NCI-H2227 (cell line): ENCODE results near the gene CORO7.
"Not testable (repeated sequence)": the region's sequence is repeated elsewhere in the genome, so short reads cannot be mapped to it uniquely, and the experiment has no call there.

Experiments
- DNase-seq: peaks from one replicate; lab custom pipeline; 2025; ENCODE audit not compliant: unreplicated experiment; lab: John Stamatoyannopoulos, UW

The CORO7 gene

DNA sequence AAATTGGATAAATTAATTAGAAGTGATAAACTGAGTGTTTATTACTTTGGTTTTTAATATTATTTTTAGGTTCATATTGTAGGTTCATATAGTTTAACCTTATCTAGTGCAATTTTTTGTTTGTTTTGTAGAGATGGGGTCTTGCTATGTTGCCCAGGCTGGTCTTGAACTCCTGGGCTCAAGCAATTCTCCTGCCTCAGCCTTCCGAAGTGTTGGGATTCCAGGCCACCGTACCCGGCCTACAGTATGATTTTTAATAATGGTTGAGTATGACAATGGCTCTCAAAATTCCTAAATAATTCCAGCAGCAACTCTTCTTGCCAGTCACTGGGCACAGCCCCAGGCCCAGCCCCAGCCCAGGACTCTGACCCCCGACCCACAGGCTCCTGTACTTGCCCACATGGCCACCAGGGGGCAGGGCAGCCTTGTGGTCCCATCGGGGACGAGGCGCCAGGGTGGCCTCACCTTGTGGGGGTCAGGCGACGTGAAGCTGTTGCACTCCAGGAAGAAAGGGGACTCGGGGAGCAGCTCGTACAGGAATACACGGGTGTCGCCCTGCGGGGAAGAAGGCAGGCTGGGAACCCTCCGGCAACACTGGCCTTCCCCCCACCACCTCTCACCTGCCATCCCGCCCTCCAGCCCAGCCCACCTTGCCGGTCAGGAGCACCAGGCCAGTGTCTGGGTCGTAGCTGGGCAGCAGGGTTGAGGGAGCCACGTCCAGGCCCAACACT lies 57.4 kb downstream of the CORO7 start:
- DNase-seq: peak; percentile 48

DNA sequence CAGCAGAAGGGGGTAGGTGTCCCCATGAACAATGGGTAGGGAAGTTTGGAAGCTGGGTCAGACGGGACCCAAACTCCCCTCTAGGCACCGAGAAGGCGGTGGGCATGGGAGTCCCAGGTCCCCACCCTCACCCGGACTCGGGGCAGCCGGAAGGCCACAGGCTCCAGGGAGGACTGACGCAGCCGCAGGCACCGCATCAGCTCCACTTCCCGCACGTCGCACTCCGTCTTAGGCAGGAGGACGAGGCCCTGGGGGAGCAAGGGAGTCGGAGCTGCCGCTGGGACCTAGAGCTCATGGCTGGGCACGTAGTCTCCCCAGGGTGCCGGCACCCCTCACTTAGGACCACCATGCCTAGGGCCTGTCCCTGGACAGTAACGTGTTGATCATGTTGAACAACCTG lies 58.2 kb downstream of the CORO7 start:
- DNase-seq: no peak

DNA sequence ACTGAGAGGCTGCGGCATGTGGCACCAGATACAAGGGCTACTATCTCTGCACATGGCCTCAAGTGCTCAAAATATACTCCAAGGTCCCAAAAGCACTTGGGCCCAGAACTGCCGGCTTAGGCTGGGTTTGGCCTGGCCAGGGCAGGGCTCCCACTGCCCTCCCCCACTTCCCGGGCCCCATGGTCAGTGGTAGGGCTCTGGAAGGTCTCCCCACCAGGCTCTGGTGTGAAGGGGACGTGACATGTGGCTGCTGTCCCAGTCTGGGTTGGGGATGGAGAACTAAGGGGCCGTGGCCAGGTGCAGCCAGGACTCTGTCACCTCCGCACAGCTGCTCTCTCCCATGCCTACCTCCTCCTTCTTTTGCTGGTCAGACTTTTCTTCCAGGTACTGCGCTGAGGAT lies 59.6 kb downstream of the CORO7 start:
- DNase-seq: no peak

DNA sequence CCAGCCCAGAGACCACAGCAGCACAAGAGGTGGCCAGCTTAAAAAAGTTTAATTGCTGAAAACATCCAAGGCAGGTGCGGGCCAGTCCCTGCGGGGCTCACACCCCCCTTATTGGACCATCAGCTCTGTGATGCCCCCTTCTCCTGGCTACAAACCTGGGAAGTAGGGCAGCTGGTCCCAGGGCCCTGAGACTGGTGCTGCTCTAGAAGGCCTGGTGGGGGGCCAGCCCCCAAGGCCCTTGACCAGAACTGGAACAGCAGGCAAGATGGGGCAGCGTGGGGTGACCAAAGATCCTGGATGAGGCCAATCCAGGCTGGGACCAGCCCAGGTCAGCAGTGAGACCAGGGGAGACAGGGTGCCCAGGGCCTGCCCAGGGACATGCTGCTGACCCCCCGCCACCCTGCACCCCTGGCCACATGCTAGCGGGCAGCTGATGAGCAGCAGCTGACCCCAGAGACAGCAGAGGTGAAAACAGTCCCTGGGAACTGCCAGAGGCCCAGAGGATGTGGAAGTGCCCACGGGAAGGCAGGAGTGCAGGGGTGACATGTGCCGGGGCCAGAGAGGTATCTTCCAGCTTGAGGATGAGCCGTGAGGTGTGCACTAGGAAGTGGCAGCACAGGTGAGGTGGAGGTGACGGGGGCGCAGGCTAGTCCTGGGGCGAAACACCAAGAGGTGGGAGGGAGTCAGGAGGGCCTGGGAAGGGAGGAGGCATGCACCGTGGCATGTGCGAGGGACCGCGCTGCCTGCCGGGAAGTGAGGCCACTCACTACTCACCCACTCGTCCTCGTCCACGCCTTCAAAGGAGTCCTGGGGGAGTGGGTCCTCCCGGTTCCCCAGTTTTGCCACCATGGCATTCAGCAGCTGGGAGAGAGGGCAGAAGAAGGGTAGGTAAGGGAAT lies 61.6 kb downstream of the CORO7 start:
- DNase-seq: no peak

DNA sequence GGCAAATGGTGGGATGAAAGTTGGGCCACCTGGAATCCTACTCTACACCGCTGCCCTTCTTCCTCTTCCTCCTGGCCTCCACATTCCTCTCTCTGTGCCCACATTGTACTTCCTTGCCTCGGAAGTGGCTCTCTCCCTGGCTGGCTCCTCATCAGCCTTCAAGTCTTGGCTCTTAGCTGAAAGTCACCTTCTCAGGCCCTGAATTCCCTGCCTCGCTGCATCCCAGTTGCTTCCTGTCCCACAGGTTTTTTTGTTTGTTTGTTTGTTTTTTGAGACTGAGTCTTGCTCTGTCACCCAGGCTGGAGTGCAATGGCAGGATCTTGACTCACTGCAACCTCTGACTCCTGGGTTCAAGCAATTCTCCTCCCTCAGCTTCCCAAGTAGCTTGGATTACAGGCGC lies 62.7 kb downstream of the CORO7 start:
- DNase-seq: no peak

DNA sequence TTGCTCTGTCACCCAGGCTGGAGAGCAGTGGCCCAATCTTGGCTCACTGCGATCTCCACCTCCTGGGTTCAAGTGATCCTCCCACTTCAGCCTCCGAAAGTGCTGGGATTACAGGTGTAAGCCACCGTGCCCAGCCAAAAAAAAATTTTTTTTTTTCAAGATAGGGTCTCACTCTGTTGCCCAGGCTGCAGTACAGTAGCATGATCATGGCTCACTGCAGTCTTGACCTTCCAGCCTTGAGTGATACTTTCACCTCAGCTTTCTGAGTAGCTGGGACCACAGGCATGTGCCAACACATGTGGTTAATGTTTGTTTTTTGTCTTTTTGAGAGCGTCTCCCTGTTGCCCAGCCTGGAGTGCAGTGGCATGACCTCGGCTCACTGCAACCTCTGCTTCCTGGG lies 63.6 kb downstream of the CORO7 start:
- no peak for DNase-seq

DNA sequence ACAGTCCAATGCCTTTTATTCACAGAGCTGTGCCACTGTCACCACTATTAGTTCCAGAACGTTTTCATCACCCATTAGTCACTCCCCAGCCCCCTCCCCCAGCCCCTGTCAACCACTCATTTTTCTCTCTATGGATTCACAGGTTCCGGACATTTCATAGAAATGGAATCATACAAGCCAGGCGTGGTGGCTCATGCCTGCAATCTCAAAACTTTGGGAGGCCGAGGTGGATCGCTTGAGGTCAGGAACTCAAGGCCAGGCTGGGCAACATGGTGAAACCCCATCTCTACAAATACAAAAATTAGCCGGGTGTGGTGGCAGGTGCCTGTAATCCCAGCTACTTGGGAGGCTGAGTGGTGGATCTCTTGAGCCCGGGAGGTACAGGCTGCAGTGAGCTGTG lies 64.5 kb downstream of the CORO7 start:
- no peak for DNase-seq

DNA sequence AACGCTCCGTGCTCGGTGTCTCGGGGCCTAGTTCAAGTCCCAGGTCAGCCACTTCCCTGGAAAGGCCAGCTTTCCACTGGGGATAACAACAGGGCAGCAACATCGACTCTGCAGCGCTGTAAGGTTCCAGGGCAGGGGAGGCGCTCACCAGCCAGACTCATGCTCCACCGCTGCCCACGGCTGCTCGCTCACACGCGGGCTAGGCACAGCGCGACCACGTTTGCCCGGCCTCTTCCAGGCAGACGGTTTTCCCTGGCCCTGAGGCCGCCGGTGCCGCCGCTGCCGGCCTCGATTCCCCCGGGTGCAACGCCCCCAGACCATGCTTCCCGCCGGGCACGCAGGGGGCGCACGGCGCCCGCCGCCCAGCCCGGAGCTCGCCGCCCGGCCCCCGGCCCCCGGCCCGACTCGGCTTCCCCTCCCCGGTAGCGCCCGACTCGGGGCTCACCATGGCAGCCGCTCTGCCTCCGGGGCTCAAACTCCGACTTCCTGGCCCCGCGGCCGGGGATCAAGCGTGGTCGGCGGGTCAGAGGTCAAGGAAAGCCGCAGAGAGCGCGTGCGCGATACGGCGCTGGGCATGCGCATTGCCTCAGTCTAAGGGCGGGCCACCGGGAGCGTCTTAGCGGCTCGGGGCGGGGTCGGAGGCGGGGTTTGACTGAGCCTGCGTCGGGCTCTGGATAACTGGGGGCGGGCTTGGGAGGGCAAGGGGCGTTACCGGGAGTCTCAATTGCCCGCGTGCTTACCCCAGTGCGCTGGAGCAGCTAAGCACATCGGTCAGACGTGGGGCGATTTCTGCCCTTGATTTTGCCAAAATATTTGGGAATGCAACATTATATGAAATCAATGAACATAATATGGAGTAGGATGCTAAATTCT lies 65.4 kb downstream of the CORO7 start, which contains the start of gene PAM16:
Gene PAM16, minus strand, starts transcription at position 535 of the 873 bp plus-strand sequence. Its CDS starts 87 bp downstream, at position 448.
- peak; percentile 97 for DNase-seq

DNA sequence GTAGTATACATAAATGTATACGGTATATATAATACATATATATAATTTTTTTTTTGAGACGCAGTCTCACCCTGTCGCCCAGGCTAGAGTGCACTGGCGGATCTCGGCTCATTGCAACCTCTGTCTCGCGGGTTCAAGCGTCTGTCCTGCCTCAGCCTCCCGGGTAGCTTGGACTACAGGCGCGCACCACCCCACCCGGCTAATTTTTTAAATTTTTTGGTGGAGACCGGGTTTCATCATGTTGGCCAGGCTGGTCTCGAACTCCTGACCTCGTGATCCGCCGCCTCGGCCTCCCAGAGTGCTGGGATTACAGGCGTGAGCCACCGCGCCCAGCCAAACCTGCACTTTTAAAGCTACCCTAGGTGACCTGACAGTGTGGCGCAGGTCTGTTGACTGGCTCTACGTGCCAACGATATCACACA lies 66.0 kb downstream of the CORO7 start:
- DNase-seq: no peak

DNA sequence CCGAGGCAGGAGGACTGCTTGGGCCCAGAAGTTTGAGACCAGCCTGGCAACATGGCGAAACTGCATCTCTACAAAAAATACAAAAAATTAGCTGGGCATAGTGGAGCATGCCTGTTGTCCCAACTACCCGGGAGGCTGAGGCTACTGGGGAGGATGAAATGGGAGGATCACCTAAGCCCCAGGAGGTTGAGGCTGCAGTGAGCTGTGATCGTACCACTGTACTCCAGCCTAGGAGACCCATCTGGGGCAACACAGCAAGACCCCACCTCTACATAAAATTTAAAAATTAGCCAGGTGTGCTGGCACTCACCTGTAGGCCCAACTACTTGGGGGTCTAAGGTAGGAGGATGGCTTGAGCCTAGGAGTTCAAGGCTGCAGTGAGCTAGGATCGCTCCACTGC lies 67.1 kb downstream of the CORO7 start:
- DNase-seq: no peak

DNA sequence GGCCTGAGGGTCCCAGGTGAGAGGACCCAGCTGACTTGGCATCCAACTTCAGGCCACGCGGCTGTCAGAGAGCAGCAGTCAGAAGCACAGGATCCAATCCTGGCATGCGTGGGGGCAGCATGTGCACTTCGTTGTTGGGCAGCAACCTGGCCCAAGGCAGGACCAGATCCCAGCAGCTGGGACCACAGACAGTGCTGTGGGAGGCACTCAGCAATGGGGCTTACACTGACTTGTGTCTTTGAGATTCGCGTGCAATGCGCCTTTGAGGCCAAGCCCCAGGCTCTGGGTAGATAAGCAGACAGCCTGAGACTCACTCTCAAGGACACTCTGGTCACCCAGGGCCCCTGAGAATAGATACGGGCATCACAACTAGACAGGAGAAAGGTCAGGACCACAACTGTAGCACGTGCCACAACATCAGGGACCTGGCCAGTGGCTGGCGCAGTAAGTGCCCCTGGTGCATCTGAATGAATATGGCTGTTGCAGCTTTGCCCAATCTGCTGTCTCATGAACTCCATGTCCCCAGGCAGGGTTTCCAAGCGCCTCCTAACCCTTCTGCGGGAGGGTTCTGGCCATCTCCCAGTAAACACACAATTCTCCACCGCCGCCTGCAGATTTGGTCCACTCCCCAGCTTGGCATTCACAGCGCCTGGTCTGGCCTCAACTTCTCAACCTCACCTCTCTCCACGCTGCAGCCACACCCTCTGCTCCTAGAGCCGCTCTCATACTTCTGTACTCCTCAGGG lies 68.5 kb downstream of the CORO7 start:
- DNase-seq: no peak

DNA sequence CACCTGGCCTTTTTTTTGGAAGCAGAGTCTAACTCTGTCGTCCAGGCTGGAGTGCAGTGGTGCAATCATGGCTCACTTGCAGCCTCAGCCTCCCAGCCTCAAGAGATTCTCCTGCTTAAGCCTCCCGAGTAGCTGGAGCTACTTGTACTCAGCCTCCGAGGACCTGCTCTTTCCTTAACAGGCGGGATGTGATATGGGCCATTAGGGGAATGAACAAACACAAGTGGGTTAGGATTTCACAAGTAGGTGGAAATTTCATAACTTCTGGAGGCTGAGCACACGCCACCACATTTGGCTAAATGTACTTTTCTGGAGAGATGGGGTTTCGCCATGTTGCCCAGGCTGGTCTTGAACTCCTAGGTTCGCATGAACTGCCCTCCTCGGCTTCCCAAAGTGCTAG lies 69.4 kb downstream of the CORO7 start:
- no peak for DNase-seq

DNA sequence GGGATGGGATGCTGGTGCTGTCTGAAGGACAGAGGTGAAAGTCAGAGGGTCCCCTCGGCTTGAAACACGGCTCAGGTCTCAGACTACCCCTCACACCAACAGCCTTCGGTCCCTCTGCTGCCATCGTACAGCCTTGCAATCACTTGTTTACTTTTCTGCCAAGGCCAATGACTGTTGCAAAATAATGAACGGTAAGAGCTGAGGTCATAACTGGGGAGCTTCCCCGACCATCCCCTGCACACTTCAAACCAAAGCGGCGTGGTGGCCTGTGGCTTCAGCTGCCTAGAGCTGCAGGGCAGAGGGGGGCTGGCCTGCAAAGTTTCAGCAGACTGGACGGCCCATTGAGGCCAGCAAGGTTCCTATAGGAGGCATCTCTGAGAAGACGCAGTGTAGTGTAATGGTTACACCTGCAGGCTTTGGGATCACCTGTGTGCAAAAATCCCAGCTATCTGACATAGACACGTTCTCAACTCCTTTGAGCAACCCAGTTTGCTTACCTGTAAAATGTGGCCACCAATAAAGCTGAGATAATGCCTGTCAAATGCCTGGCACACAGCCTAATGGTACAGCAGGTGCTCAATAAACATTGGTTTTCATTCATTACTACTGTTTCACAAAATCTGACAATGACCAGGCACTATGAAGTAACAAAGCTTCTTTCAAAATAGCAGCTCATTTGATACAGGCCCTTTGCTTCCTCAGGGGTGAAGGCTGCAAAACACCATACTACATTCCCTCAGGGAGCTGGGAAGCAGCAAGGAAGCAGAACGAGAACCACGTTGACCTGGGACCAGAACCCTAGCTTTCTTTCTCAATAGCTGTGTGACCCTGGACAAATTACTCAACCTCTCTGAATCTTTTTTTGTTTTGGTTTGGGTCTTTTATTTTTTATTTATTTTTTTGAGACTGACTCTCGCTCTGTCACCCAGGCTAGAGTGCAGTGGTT lies 70.3 kb downstream of the CORO7 start:
- DNase-seq: no peak

DNA sequence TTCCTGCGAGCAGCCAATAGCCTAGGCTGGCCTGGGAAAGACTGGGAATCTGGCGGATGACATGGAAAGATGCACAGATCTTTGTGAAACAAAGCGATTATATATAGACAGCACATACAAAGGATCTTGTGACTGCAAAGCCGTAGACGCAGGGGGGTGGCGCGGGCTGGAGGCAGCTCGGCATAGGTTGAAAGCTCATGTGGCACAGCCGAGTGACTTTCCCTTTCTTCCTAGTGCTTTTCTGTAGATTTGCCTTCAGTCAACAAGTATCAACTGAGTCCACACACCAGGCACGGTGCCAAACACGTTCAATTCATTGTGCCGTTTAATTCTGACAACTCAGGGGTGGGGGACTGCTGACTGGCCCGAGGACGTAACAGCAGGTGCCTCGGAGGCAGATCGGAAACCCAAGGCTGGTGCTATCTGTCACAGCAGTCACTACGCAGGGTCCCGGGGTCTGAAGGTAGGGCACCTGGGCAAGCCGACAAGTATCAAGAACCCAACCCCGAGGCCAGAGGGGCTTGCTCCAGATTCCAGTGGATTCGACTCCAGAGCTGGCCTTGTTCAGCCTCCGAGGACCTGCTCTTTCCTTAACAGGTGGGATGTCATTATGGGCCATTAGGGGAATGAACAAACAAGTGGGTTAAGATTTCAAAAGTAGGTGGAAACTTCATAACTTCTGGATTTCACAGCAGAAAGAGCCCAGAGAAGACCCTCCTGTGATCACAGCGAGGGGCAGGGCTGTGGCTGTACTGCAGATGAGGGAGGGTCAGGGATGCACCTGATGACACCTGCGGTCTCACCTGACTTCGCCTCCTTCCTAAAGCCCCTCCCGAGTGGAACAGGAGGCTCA lies 71.2 kb downstream of the CORO7 start:
- peak; percentile 75 for DNase-seq

DNA sequence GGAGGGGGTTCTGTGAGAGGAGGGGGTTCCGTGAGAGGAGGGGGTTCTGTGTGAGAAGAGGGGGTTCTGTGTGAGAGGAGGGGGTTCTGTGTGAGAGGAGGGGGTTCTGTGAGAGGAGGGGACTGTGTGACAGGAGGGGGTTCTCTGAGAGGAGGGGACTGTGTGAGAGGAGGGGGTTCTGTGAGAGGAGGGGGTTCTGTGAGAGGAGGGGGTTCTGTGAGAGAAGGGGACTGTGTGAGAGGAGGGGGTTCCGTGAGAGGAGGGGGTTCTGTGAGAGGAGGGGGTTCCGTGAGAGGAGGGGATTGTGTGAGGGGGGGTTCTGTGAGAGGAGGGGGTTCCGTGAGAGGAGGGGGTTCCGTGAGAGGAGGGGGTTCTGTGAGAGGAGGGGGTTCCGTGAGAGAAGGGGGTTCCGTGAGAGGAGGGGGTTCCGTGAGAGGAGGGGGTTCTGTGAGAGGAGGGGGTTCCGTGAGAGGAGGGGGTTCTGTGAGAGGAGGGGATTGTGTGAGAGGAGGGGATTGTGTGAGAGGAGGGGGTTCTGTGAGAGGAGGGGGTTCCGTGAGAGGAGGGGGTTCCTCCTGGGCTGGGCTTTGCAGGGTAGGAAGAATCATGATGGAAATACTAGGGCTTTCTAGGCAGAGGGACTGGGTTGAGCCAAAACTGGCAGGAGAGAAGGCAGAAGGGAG lies 72.0 kb downstream of the CORO7 start:
- not testable (repeated sequence) for DNase-seq

DNA sequence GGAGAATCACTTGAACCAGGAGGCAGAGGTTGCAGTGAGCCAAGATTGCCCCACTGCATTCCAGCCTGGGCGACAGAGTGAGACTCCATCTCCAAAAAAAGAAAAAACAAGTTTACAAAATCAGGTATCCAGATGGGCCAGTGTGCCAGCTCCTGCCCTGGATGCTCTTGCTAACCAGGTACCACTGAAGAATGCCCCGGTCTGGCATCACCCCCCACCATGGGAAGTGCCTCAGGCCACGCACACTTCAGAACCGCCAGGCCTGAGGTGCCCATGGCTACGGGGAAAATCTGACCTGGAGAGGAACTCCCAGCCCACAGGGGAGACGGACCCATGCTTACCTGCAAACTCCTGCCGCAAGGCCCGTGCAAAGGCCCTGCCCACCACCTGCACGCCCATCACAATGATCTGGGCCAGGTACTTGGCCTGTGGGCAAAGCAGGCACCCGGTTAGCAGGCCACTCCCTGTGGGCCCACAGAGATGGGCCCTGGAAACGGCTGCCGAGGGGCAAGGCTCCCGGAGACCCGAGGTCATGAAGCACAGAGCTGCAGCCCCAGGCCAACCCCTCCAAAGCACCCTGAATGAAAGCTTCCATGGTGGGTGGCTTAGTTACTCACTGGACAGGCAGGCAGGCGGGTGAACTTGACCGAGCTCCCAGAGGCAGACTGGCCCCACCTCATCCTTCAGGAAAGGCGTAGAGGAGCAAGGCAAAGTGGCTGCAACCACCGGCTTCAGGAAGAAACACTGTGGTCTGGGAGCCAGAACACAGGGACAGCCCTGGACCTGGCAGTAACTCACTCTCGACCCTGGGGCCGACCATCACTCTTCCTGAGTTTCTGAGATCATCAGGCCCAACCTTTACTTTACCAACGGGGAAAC lies 73.3 kb downstream of the CORO7 start:
- no peak for DNase-seq

DNA sequence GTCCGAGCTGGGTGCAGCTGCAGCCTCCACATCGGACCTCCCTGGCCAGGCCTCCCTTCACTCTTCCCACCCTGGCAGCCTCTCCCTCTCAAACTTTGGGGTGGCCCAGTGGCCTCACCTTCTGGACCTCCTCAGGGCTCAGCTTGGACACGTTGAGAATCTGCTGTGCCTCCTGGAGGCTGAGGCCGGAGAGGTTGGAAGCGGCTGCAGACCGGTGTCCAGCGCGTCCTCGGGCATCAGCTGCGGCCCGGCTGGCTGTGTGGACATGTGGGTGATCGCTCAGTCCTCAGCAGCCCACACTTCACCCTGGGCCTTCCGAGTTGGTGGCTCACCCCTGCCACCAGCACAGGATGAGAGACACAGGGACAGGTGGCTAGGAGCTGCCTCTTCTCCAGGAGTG lies 75.1 kb downstream of the CORO7 start:
- no peak for DNase-seq
